Transverse colon (tissue), 4 donors: ENCODE measurements around the gene IQSEC3. TPM values are rescaled to one million over a fixed set of nuclear protein-coding genes. Genes with fewer than 3 reads are reported as not detected.

Experiments
- DNase-seq: peaks from one replicate; pipeline ENCODE4 v3.0.0-alpha.2; 2019
- H3K27ac ChIP-seq, 4 donors: fragments of 200-600 bp; sonication (generic); 2 replicates each; pipeline ENCODE4 v1.5.1; 2016 to 2018; ENCODE audit warnings: inconsistent platforms in 4 of 4
- H3K27me3 ChIP-seq: fragments of 200-600 bp; sonication (generic); 2 replicates; pipeline ENCODE4 v1.5.1; 2017; ENCODE audit warnings: inconsistent platforms
- H3K36me3 ChIP-seq, 4 donors: fragments of 200-600 bp; sonication (generic); 2 replicates each; pipeline ENCODE4 v1.5.1; 2017 to 2019; ENCODE audit warnings: inconsistent platforms in 4 of 4
- H3K4me1 ChIP-seq, 4 donors: fragments of 200-600 bp; sonication (generic); 2 replicates each; pipeline ENCODE4 v1.5.1; 2017 to 2020; ENCODE audit warnings: inconsistent platforms in 4 of 4
- H3K4me3 ChIP-seq, 4 donors: fragments of 200-600 bp; sonication (generic); 1 replicate in 1 of 4; 2 replicates in 3 of 4; pipeline versions ENCODE4 v1.5.1 to v1.6.1; 2017 to 2019; ENCODE audit warnings: inconsistent platforms in 4 of 4
- H3K9me3 ChIP-seq, 2 donors: fragments of 200-600 bp; sonication (generic); 2 replicates each; pipeline ENCODE4 v1.5.1; 2017 to 2019; ENCODE audit warnings: inconsistent platforms in 2 of 2
- EP300 ChIP-seq: sonication (generic); formaldehyde crosslinking; IDR thresholded peaks from one replicate; pipeline ENCODE4 v1.6.1; 2017; ENCODE audit warnings: antibody characterized with exemption, low read depth
- POLR2A ChIP-seq: fragments of 450-650 bp; IDR thresholded peaks from one replicate; pipeline ENCODE4 v1.6.1; 2016; ENCODE audit warnings: antibody characterized with exemption, mild to moderate bottlenecking, moderate library complexity
- POLR2AphosphoS5 ChIP-seq, 3 donors: sonication (generic); formaldehyde crosslinking; IDR thresholded peaks; one replicate each; pipeline ENCODE4 v1.6.1; 2016; ENCODE audit warnings: antibody characterized with exemption in 3 of 3
- WGBS, 2 donors: methylation state at CpG; one replicate each; pipeline ENCODE4 v1.1.5; 2018; ENCODE audit warnings: low coverage in 1 of 2; 5-methylcytosine and 5-hydroxymethylcytosine counted together
- in situ Hi-C, 4 donors: fragments of 200-750 bp; cut with MboI; loops; one replicate each; pipeline versions ENCODE4 v1.15.0 to v1.15.1; 2017; ENCODE audit warnings: low sequenced_read_pairs in 3 of 4, low pct_ligation_motif_present in 1 of 4, low pct_unique_long_range_greater_than_20kb in 1 of 4
- intact Hi-C: fragments of 100-400 bp; cut with DNase I; formaldehyde crosslinking; loops from one replicate; pipeline ENCODE4 v1.15.1; 2023; ENCODE audit warnings: low total_unique reads
- total RNA-seq, 4 donors: library from RNA; depleted of rRNA; stranded (reverse); fragments of >200 nt; gene quantifications; one replicate each; pipeline ENCODE4 v1.1.0, GENCODE V29; 2016
- TF ChIP-seq, protein P1 (sequence below), 5 experiments: fragments of 200-600 bp in 3 of 5; fragments of 450-650 bp in 2 of 5; sonication (generic) in 3 of 5; IDR thresholded peaks; 1 replicate in 2 of 5; 2 replicates in 3 of 5; pipeline ENCODE4 v1.5.1; 2016 to 2017; ENCODE audit warnings: antibody characterized with exemption in 5 of 5, inconsistent platforms in 3 of 5, mild to moderate bottlenecking in 2 of 5, moderate library complexity in 1 of 5

The IQSEC3 gene
- total RNA-seq, 4 donors from 2014 or later: 0.16 to 35.4 (median 0.27) TPM; not detected in 1

DNA sequence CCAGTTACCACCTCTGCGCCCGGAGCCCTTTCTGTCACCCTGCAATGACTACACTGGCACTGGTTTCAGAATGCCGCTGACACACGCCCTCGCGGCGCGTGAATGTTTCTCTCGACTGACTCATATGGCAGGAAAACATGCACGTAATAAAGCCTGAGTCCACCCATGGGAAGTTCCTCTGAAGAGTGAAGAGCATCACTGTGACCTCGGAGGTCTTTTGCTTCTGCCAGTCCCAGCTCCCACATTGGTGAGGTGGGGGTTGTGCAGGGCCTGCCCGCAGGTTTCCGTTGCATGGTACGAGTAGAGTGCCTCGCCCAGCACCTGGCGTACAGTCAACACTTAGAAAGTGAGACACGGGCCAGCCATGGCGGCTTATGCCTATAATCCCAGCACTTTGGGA lies 158.4 kb downstream of the IQSEC3 start:
- intact Hi-C loops: no loop called here
- in situ Hi-C loops: no loop called here
- H3K27ac ChIP-seq: no peak overlapping the region
- H3K4me1 ChIP-seq: no peaks in the 10 kb centered on the region
- TF ChIP-seq, protein P1, sequence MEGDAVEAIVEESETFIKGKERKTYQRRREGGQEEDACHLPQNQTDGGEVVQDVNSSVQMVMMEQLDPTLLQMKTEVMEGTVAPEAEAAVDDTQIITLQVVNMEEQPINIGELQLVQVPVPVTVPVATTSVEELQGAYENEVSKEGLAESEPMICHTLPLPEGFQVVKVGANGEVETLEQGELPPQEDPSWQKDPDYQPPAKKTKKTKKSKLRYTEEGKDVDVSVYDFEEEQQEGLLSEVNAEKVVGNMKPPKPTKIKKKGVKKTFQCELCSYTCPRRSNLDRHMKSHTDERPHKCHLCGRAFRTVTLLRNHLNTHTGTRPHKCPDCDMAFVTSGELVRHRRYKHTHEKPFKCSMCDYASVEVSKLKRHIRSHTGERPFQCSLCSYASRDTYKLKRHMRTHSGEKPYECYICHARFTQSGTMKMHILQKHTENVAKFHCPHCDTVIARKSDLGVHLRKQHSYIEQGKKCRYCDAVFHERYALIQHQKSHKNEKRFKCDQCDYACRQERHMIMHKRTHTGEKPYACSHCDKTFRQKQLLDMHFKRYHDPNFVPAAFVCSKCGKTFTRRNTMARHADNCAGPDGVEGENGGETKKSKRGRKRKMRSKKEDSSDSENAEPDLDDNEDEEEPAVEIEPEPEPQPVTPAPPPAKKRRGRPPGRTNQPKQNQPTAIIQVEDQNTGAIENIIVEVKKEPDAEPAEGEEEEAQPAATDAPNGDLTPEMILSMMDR (IDR thresholded peaks at IDR 0.05): no peak
- TF ChIP-seq EP300 (no peak), POLR2AphosphoS5 (IDR thresholded peaks at IDR 0.05) (no peak), POLR2A (no peak)
- H3K4me3 ChIP-seq: no peak overlapping the region
- WGBS, 2 donors: 85 to 87% methylated on average over 10 to 18 of the region's 18 CpGs
- no peaks in the 10 kb centered on the region for H3K36me3 ChIP-seq
- H3K9me3 ChIP-seq: no peaks in the 10 kb centered on the region
- H3K27me3 ChIP-seq: peaks cover 12% of the 10 kb centered on the region
- DNase-seq: no peak

DNA sequence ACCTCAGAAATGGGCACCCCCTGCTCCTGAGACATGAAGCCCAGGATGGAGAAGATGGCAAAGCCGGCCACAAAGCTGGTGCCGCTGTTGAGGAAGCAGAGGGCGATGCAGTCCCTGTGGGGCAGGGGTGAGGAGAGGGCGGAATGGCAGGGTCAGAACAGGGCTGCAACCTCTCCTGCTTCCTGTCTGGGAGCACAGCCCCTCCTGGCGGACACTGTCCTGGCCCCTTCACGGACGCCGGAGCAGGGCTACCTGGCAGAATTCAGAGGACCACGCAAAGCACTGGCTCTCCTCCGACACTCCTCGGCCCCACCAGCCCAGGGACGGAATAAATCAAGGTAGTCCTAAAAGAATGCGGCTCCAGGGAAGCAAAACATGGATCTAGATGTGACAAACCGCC lies 159.8 kb downstream of the IQSEC3 start:
- H3K36me3 ChIP-seq: no peaks in the 10 kb centered on the region
- TF ChIP-seq, protein P1 (IDR thresholded peaks at IDR 0.05): no peak
- no peak for TF ChIP-seq POLR2AphosphoS5 (IDR thresholded peaks at IDR 0.05)
- TF ChIP-seq POLR2A: no peak
- no peak for TF ChIP-seq EP300
- intact Hi-C loops: no loop called here
- no peak overlapping the region for H3K27ac ChIP-seq
- 81 to 84% methylated on average over 6 to 14 of the region's 14 CpGs for WGBS, 2 donors
- H3K4me1 ChIP-seq: no peaks in the 10 kb centered on the region
- in situ Hi-C loops: no loop called here
- no peak for DNase-seq
- H3K4me3 ChIP-seq: no peak overlapping the region
- H3K27me3 ChIP-seq: peaks cover 15% of the 10 kb centered on the region
- no peaks in the 10 kb centered on the region for H3K9me3 ChIP-seq

DNA sequence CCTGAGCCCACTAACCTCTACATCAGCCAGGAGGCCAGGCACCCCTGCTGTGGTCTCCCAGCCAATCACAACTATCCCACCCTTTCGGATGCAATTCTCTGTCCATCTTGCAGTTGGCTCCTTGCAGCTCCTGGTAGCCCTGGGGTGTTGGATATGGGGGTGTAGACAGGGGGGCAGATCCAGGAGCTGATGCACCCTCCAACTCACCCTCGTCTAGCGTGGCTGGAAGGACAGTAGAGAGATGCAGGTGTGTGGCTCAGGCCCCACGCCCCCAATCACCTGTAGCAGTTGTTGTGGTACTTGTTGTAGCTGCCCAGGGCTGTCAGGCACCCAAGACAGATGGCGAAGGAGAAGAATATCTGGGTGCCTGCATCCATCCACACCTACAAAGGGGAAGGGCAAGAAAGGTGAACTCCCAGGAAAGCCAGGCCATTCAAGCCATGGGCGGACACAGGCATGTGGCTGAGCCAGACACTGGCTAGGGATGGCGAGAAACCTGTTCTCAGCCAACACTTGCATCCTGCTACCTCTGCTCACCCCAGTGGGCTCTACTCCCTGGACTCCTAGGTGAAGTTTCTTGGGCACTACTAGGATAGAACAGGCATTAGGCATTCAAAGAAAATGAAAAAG lies 160.8 kb downstream of the IQSEC3 start:
- intact Hi-C loops (no loop called here), in situ Hi-C loops (no loop called here)
- H3K9me3 ChIP-seq: no peaks in the 10 kb centered on the region
- H3K27me3 ChIP-seq: peaks cover 15% of the 10 kb centered on the region
- TF ChIP-seq EP300 (no peak), POLR2AphosphoS5 (IDR thresholded peaks at IDR 0.05) (no peak), POLR2A (no peak)
- TF ChIP-seq, protein P1 (IDR thresholded peaks at IDR 0.05): no peak
- no peak overlapping the region for H3K4me3 ChIP-seq
- 82 to 95% methylated on average over 4 to 7 of the region's 7 CpGs for WGBS, 2 donors
- no peak overlapping the region for H3K27ac ChIP-seq
- no peaks in the 10 kb centered on the region for H3K4me1 ChIP-seq
- DNase-seq: no peak
- no peaks in the 10 kb centered on the region for H3K36me3 ChIP-seq

Other genes starting within 250 kb of the IQSEC3 start
- 10 to 100 TPM in 1 of 4 donors, 1 to 10 TPM in 3; 1.2 to 13.5 (median 3.0) TPM for gene SLC6A12, start 147.4 kb downstream of the IQSEC3 start, total RNA-seq
- gene SLC6A13, start 196.1 kb downstream of the IQSEC3 start, total RNA-seq: not detected